ENCODE measurements around the gene MALRD1. TPM values are rescaled to one million over a fixed set of nuclear protein-coding genes. Genes with fewer than 3 reads are reported as not detected.

MALRD1 gene
- total and polyA plus RNA-seq, 2 experiments from 2014 or later, result 0.45 TPM; not detected in 1

DNA sequence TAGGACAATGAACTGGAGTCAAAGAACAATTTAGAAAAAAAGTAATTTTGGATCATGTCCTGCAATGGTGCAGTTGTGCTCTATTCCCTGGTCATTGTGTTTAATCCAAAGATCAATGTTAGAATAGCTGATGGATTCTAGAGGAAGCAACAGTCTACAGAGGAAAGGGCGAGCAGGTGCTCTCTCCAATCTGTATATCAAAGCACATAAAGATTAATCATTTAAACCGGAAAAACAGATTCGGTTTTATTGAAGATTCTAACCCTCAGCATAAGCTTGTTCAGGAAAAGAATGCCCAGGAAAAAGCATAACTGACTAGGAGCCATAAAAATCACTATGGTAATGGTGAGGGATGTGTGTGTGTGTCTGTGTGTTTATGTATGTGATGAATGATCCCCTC is 110.3 kb downstream of the MALRD1 start:
- Histone ChIP-seq H3K4me3 (no peak overlapping the region), H3K27me3 (replicated peaks; ENCODE audit: insufficient read depth) (no peaks in the 10 kb centered on the region), H4K20me1 (ENCODE audit: insufficient read depth) (no peaks in the 10 kb centered on the region), H3K9me3 (ENCODE audit: low read depth) (no peaks in the 10 kb centered on the region), H2AFZ (no peak overlapping the region), H3F3A (ENCODE audit: insufficient read depth) (no peaks in the 10 kb centered on the region), H3K36me3 (ENCODE audit: low read depth) (no peaks in the 10 kb centered on the region), H3K27ac (no peak overlapping the region), H3K9ac (no peak overlapping the region), H3K9me2 (ENCODE audit: insufficient read depth) (no peaks in the 10 kb centered on the region), H3K4me1 (ENCODE audit: insufficient read depth) (no peaks in the 10 kb centered on the region), H3K79me2 (ENCODE audit: insufficient read depth) (no peaks in the 10 kb centered on the region), H3K4me2 (ENCODE audit: unreplicated experiment) (no peak overlapping the region)
- WGBS, 2 experiments (ENCODE audit: low coverage in 1 of 2, low lambda C conversion rate in 2 of 2, missing lambda C conversion rate in 2 of 2), result 22 to 27% methylated on average over 3 of the region's 3 CpGs
- in situ Hi-C loops (cut with MboI), result no loop called here
- DNase-seq, result no peak
- no peak for TF ChIP-seq EZH2 (IDR thresholded peaks at IDR 0.05; ENCODE audit: insufficient read depth, poor library complexity, severe bottlenecking)
- TF ChIP-seq EZH2phosphoT487 (IDR thresholded peaks at IDR 0.05; ENCODE audit: insufficient read depth, low read depth), result no peak

- Histone ChIP-seq H3K9me2 (ENCODE audit: insufficient read depth) (no peaks in the 10 kb centered on the region), H3K4me3 (no peak overlapping the region), H3K9ac (no peak overlapping the region), H4K20me1 (ENCODE audit: insufficient read depth) (no peaks in the 10 kb centered on the region), H3K36me3 (ENCODE audit: low read depth) (no peaks in the 10 kb centered on the region), H3K27me3 (replicated peaks; ENCODE audit: insufficient read depth) (no peaks in the 10 kb centered on the region), H3K79me2 (ENCODE audit: insufficient read depth) (no peaks in the 10 kb centered on the region), H3K27ac (no peak overlapping the region), H3K4me1 (ENCODE audit: insufficient read depth) (no peaks in the 10 kb centered on the region), H3K9me3 (ENCODE audit: low read depth) (no peaks in the 10 kb centered on the region), H3K4me2 (ENCODE audit: unreplicated experiment) (no peak overlapping the region), H3F3A (ENCODE audit: insufficient read depth) (no peaks in the 10 kb centered on the region), H2AFZ (no peak overlapping the region)
- WGBS, 2 experiments (ENCODE audit: low coverage in 1 of 2, low lambda C conversion rate in 2 of 2, missing lambda C conversion rate in 2 of 2), result 57 to 59% methylated on average over 1 of the region's 1 CpG
- in situ Hi-C loops (cut with MboI), result no loop called here
- no peak for DNase-seq
- TF ChIP-seq EZH2phosphoT487 (IDR thresholded peaks at IDR 0.05; ENCODE audit: insufficient read depth, low read depth) (no peak), EZH2 (IDR thresholded peaks at IDR 0.05; ENCODE audit: insufficient read depth, poor library complexity, severe bottlenecking) (no peak)
Measured at GRCh38 chr10:19164461-19164860, 115.9 kb downstream of the MALRD1 start.

GRCh38 chr10:19168584-19168983 is 120.0 kb downstream of the MALRD1 start:
- H3K27me3 ChIP-seq (replicated peaks; ENCODE audit: insufficient read depth), result no peaks in the 10 kb centered on the region
- no peaks in the 10 kb centered on the region for H3K9me3 ChIP-seq (ENCODE audit: low read depth)
- TF ChIP-seq EZH2phosphoT487 (IDR thresholded peaks at IDR 0.05; ENCODE audit: insufficient read depth, low read depth), result no peak
- TF ChIP-seq EZH2 (IDR thresholded peaks at IDR 0.05; ENCODE audit: insufficient read depth, poor library complexity, severe bottlenecking), result no peak
- H3K4me3 ChIP-seq, result no peak overlapping the region
- 61 to 82% methylated on average over 2 of the region's 2 CpGs for WGBS, 2 experiments (ENCODE audit: low coverage in 1 of 2, low lambda C conversion rate in 2 of 2, missing lambda C conversion rate in 2 of 2)
- no peak overlapping the region for H3K9ac ChIP-seq
- no peaks in the 10 kb centered on the region for H3K4me1 ChIP-seq (ENCODE audit: insufficient read depth)
- in situ Hi-C loops (cut with MboI), result no loop called here
- no peaks in the 10 kb centered on the region for H3F3A ChIP-seq (ENCODE audit: insufficient read depth)
- H2AFZ ChIP-seq, result no peak overlapping the region
- no peaks in the 10 kb centered on the region for H3K36me3 ChIP-seq (ENCODE audit: low read depth)
- DNase-seq, result no peak
- no peaks in the 10 kb centered on the region for H3K79me2 ChIP-seq (ENCODE audit: insufficient read depth)
- H3K27ac ChIP-seq, result no peak overlapping the region
- H3K4me2 ChIP-seq (ENCODE audit: unreplicated experiment), result no peak overlapping the region
- no peaks in the 10 kb centered on the region for H3K9me2 ChIP-seq (ENCODE audit: insufficient read depth)
- no peaks in the 10 kb centered on the region for H4K20me1 ChIP-seq (ENCODE audit: insufficient read depth)

DNA sequence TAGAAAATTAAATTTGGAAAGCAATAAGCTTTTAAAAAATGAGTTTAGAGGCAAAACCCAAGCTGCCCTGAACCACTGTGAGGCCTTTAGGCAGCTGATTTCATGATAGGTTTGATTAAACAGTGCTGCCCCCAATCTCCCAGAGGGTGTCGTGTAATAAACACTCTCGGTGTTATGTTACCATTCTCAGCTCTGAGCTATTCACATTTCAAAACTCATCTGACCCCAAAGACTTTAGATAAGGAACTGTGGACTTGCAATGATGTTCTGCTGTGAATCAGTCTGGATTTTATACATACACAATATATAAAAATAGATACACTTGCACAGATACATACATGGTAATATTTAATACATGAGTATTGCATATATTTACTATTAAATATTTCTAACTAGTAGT is 120.4 kb downstream of the MALRD1 start:
- H3K9me2 ChIP-seq (ENCODE audit: insufficient read depth), result no peaks in the 10 kb centered on the region
- H4K20me1 ChIP-seq (ENCODE audit: insufficient read depth), result no peaks in the 10 kb centered on the region
- TF ChIP-seq EZH2phosphoT487 (IDR thresholded peaks at IDR 0.05; ENCODE audit: insufficient read depth, low read depth) (no peak), EZH2 (IDR thresholded peaks at IDR 0.05; ENCODE audit: insufficient read depth, poor library complexity, severe bottlenecking) (no peak)
- H3K4me2 ChIP-seq (ENCODE audit: unreplicated experiment), result no peak overlapping the region
- no peaks in the 10 kb centered on the region for H3K36me3 ChIP-seq (ENCODE audit: low read depth)
- H3K9me3 ChIP-seq (ENCODE audit: low read depth), result no peaks in the 10 kb centered on the region
- H3K4me3 ChIP-seq, result no peak overlapping the region
- in situ Hi-C loops (cut with MboI), result no loop called here
- no peak for DNase-seq
- WGBS, 2 experiments (ENCODE audit: low coverage in 1 of 2, low lambda C conversion rate in 2 of 2, missing lambda C conversion rate in 2 of 2), result 25 to 33% methylated on average over 2 of the region's 2 CpGs
- no peaks in the 10 kb centered on the region for H3K79me2 ChIP-seq (ENCODE audit: insufficient read depth)
- H3K27me3 ChIP-seq (replicated peaks; ENCODE audit: insufficient read depth), result no peaks in the 10 kb centered on the region
- no peak overlapping the region for H2AFZ ChIP-seq
- no peak overlapping the region for H3K9ac ChIP-seq
- H3F3A ChIP-seq (ENCODE audit: insufficient read depth), result no peaks in the 10 kb centered on the region
- H3K27ac ChIP-seq, result no peak overlapping the region
- no peaks in the 10 kb centered on the region for H3K4me1 ChIP-seq (ENCODE audit: insufficient read depth)

DNA sequence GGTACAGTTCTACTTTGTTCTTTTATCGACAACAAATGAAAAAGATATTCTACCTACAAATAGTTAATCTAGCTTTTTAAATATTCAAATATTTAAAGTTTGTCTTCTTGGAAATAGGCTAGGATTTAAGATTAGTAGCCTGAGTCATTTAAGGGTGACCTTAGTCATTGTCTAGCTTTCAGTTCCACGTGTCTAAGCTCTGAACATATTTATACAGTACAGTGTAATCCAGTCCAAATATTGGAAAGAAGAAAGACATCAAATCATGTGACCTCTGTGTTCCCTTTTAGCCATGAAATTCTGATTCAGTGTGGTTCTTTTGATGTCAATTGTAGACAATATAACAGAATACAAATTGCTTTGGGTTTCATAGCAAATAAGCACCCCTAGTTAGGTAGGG is 121.1 kb downstream of the MALRD1 start:
- TF ChIP-seq EZH2phosphoT487 (IDR thresholded peaks at IDR 0.05; ENCODE audit: insufficient read depth, low read depth), result no peak
- no peak for TF ChIP-seq EZH2 (IDR thresholded peaks at IDR 0.05; ENCODE audit: insufficient read depth, poor library complexity, severe bottlenecking)
- 22 to 36% methylated on average over 2 of the region's 2 CpGs for WGBS, 2 experiments (ENCODE audit: low coverage in 1 of 2, low lambda C conversion rate in 2 of 2, missing lambda C conversion rate in 2 of 2)
- H3K9me2 ChIP-seq (ENCODE audit: insufficient read depth), result no peaks in the 10 kb centered on the region
- no peaks in the 10 kb centered on the region for H3K9me3 ChIP-seq (ENCODE audit: low read depth)
- H3F3A ChIP-seq (ENCODE audit: insufficient read depth), result no peaks in the 10 kb centered on the region
- no peaks in the 10 kb centered on the region for H4K20me1 ChIP-seq (ENCODE audit: insufficient read depth)
- H3K27ac ChIP-seq, result no peak overlapping the region
- H3K4me3 ChIP-seq, result no peak overlapping the region
- H3K36me3 ChIP-seq (ENCODE audit: low read depth), result no peaks in the 10 kb centered on the region
- no peak overlapping the region for H3K4me2 ChIP-seq (ENCODE audit: unreplicated experiment)
- H2AFZ ChIP-seq, result no peak overlapping the region
- in situ Hi-C loops (cut with MboI), result no loop called here
- peak; percentile 6 for DNase-seq
- no peaks in the 10 kb centered on the region for H3K79me2 ChIP-seq (ENCODE audit: insufficient read depth)
- H3K9ac ChIP-seq, result no peak overlapping the region
- no peaks in the 10 kb centered on the region for H3K4me1 ChIP-seq (ENCODE audit: insufficient read depth)
- no peaks in the 10 kb centered on the region for H3K27me3 ChIP-seq (replicated peaks; ENCODE audit: insufficient read depth)

Data from GM23248 (cell line).